IMR-90 (cell line): ENCODE data around the gene SEL1L3. TPM values are rescaled to one million over a fixed set of nuclear protein-coding genes. Genes with fewer than 3 reads are reported as not detected.

Experiments
- ATAC-seq: fragments of 200-7000 bp; cut with Tn5 transposase; 2 replicates; pipeline ENCODE4 v1.9.1; 2020; ENCODE audit warnings: low read depth, mild to moderate bottlenecking, moderate library complexity
- BruUV-seq: library from RNA; stranded (reverse); fragments of 400-500 nt; replicated peaks from 2 replicates; lab custom pipeline; 2021; lab: Mats Ljungman, UMichigan
- CTCF ChIA-PET: fragments of 300-600 bp; formaldehyde crosslinking; extraction: SDS; loops from one replicate; lab custom pipeline; 2021; ENCODE audit warnings: antibody characterized with exemption; lab: Yijun Ruan, JAX
- POLR2A ChIA-PET: fragments of 300-600 bp; sonication (Branson Sonifier 250); formaldehyde crosslinking; loops from one replicate; lab custom pipeline; 2022; ENCODE audit warnings: antibody characterized with exemption; ENCODE audit not compliant: unreplicated experiment; lab: Charles Lee
- DNase-seq: peaks from one replicate; pipeline ENCODE4 v3.0.0; 2013
- H2AFZ ChIP-seq: replicated peaks from 2 replicates; pipeline ENCODE3; 2013; ENCODE audit warnings: low read length, mild to moderate bottlenecking; ENCODE audit not compliant: poor library complexity
- H2AK5ac ChIP-seq: 2 replicates; pipeline ENCODE4 v1.6.1; 2013; ENCODE audit warnings: low read depth, low read length, inconsistent platforms
- H2AK9ac ChIP-seq: replicated peaks from 2 replicates; pipeline ENCODE3; 2013; ENCODE audit warnings: mild to moderate bottlenecking, low read depth, low read length, moderate library complexity; ENCODE audit not compliant: poor library complexity
- H2BK120ac ChIP-seq: 2 replicates; pipeline ENCODE4 v1.6.1; 2013; ENCODE audit warnings: low read depth, low read length, inconsistent platforms
- H2BK15ac ChIP-seq: 3 replicates; pipeline ENCODE4 v1.6.1; 2013; ENCODE audit warnings: low read depth, low read length, inconsistent platforms
- H2BK20ac ChIP-seq: 2 replicates; pipeline ENCODE4 v1.6.1; 2013; ENCODE audit warnings: low read depth, mild to moderate bottlenecking, inconsistent platforms, low read length, moderate library complexity
- H2BK5ac ChIP-seq: 2 replicates; pipeline ENCODE4 v1.6.1; 2013; ENCODE audit warnings: mild to moderate bottlenecking, low read depth, low read length, inconsistent platforms; ENCODE audit not compliant: poor library complexity, severe bottlenecking
- H3K14ac ChIP-seq: replicated peaks from 2 replicates; pipeline ENCODE4 v1.6.1; 2013; ENCODE audit warnings: low read depth, low read length, inconsistent platforms
- H3K18ac ChIP-seq: 2 replicates; pipeline ENCODE4 v1.6.1; 2013; ENCODE audit warnings: low read depth, low read length, control low read depth
- H3K23ac ChIP-seq: 2 replicates; pipeline ENCODE4 v1.6.1; 2013; ENCODE audit warnings: low read depth, low read length, inconsistent platforms
- H3K27ac ChIP-seq: 2 replicates; pipeline ENCODE4 v1.5.1; 2013; ENCODE audit warnings: mild to moderate bottlenecking, control low read depth, low read length; ENCODE audit not compliant: insufficient read depth
- H3K27me3 ChIP-seq: 2 replicates; pipeline ENCODE4 v1.6.1; 2013; ENCODE audit warnings: low read length; ENCODE audit not compliant: control insufficient read depth, insufficient read depth
- H3K36me3 ChIP-seq: 2 replicates; pipeline ENCODE4 v1.6.1; 2013; ENCODE audit warnings: low read length, mixed read lengths; ENCODE audit not compliant: control insufficient read depth, insufficient read depth
- H3K4ac ChIP-seq: 2 replicates; pipeline ENCODE4 v1.6.1; 2013; ENCODE audit warnings: low read depth, low read length, inconsistent platforms
- H3K4me1 ChIP-seq: 2 replicates; pipeline ENCODE4 v1.6.1; 2013; ENCODE audit warnings: low read length, mixed read lengths; ENCODE audit not compliant: control insufficient read depth, insufficient read depth
- H3K4me2 ChIP-seq: 2 replicates; pipeline ENCODE4 v1.6.1; 2013; ENCODE audit warnings: low read depth, mild to moderate bottlenecking, control low read depth, low read length, moderate library complexity
- H3K4me3 ChIP-seq: 2 replicates; pipeline ENCODE4 v1.5.1; 2013; ENCODE audit warnings: low read depth, mild to moderate bottlenecking, control low read depth, low read length, moderate library complexity; ENCODE audit not compliant: insufficient read depth
- H3K56ac ChIP-seq: 2 replicates; pipeline ENCODE4 v1.6.1; 2013; ENCODE audit warnings: low read length, inconsistent platforms; ENCODE audit not compliant: insufficient read depth; ENCODE audit errors: extremely low read depth
- H3K79me1 ChIP-seq, 2 experiments: 2 replicates each; pipeline ENCODE4 v1.6.1; 2013; ENCODE audit warnings: low read length in 2 of 2, inconsistent platforms in 1 of 2, low read depth in 1 of 2
- H3K9ac ChIP-seq: 2 replicates; pipeline ENCODE4 v1.6.1; 2013; ENCODE audit warnings: low read depth, low read length, control low read depth
- H3K9me1 ChIP-seq: 2 replicates; pipeline ENCODE4 v1.6.1; 2013; ENCODE audit warnings: low read length, inconsistent platforms; ENCODE audit not compliant: insufficient read depth
- H3K9me3 ChIP-seq: 2 replicates; pipeline ENCODE4 v1.6.1; 2013; ENCODE audit warnings: low read length; ENCODE audit not compliant: control insufficient read depth, insufficient read depth
- H4K20me1 ChIP-seq: 2 replicates; pipeline ENCODE4 v1.6.1; 2013; ENCODE audit warnings: low read length, inconsistent platforms; ENCODE audit not compliant: insufficient read depth
- H4K5ac ChIP-seq: 2 replicates; pipeline ENCODE4 v1.6.1; 2013; ENCODE audit warnings: mild to moderate bottlenecking, low read depth, low read length, control low read depth
- H4K8ac ChIP-seq, 2 experiments: 2 replicates each; pipeline ENCODE4 v1.6.1; 2013; ENCODE audit warnings: low read depth in 2 of 2, low read length in 2 of 2, control low read depth in 1 of 2, inconsistent platforms in 1 of 2
- H4K91ac ChIP-seq: 2 replicates; pipeline ENCODE4 v1.6.1; 2013; ENCODE audit warnings: low read depth, low read length, inconsistent platforms; ENCODE audit not compliant: insufficient read depth
- BHLHE40 ChIP-seq: fragments of 150-350 bp; IDR thresholded peaks from 2 replicates; pipeline ENCODE4 v1.6.1; 2016; ENCODE audit warnings: mild to moderate bottlenecking, low read depth, low read length
- CEBPB ChIP-seq: IDR thresholded peaks from 2 replicates; pipeline ENCODE4 v1.6.1; 2012; ENCODE audit warnings: low read depth, low read length, improper control_type of control experiment
- CHD1 ChIP-seq: IDR thresholded peaks from 2 replicates; pipeline ENCODE4 v1.6.1; 2012; ENCODE audit warnings: low read depth, low read length, improper control_type of control experiment
- CTCF ChIP-seq: conservative IDR thresholded peaks from 2 replicates; pipeline ENCODE4 v1.5.1; 2012; ENCODE audit warnings: mild to moderate bottlenecking, low read depth, low read length, improper control_type of control experiment
- ELK1 ChIP-seq: fragments of 150-350 bp; IDR thresholded peaks from 2 replicates; pipeline ENCODE4 v1.6.1; 2016; ENCODE audit warnings: low read depth, mild to moderate bottlenecking, low read length, moderate library complexity, borderline replicate concordance
- FOS ChIP-seq: fragments of 150-350 bp; IDR thresholded peaks from 2 replicates; pipeline ENCODE4 v1.6.1; 2016; ENCODE audit warnings: low read depth, low read length
- MAFK ChIP-seq: IDR thresholded peaks from 2 replicates; pipeline ENCODE4 v1.6.1; 2012; ENCODE audit warnings: low read depth, low read length, improper control_type of control experiment
- MAZ ChIP-seq: IDR thresholded peaks from 2 replicates; pipeline ENCODE4 v1.6.1; 2012; ENCODE audit warnings: low read depth, mild to moderate bottlenecking, low read length, improper control_type of control experiment, moderate library complexity, borderline replicate concordance
- MXI1 ChIP-seq: IDR thresholded peaks from 2 replicates; pipeline ENCODE4 v1.6.1; 2012; ENCODE audit warnings: low read depth, mild to moderate bottlenecking, low read length, moderate library complexity, borderline replicate concordance
- NFE2L2 ChIP-seq: fragments of 150-350 bp; IDR thresholded peaks from 2 replicates; pipeline ENCODE4 v1.6.1; 2016; ENCODE audit warnings: low read depth, mild to moderate bottlenecking, low read length
- POLR2A ChIP-seq: IDR thresholded peaks from 2 replicates; pipeline ENCODE4 v1.6.1; 2012; ENCODE audit warnings: mild to moderate bottlenecking, low read depth, low read length
- RCOR1 ChIP-seq: IDR thresholded peaks from 2 replicates; pipeline ENCODE4 v1.6.1; 2012; ENCODE audit warnings: mild to moderate bottlenecking, low read length, improper control_type of control experiment; ENCODE audit not compliant: insufficient replicate concordance
- RFX5 ChIP-seq: IDR thresholded peaks from 2 replicates; pipeline ENCODE4 v1.8.0; 2012; ENCODE audit warnings: low read depth, mild to moderate bottlenecking, low read length, moderate library complexity
- SMC3 ChIP-seq: fragments of 150-350 bp; IDR thresholded peaks from 2 replicates; pipeline ENCODE4 v1.6.1; 2016; ENCODE audit warnings: low read depth, mild to moderate bottlenecking, antibody characterized with exemption, low read length, moderate library complexity
- USF2 ChIP-seq: fragments of 150-350 bp; IDR thresholded peaks from 2 replicates; pipeline ENCODE4 v1.6.1; 2017; ENCODE audit warnings: mild to moderate bottlenecking, antibody characterized with exemption, low read length, low read depth
- WGBS, 2 experiments: methylation state at CpG; one replicate each; pipeline versions ENCODE4 v1.1.5 to v1.1.7; 2013; ENCODE audit warnings: missing lambda C conversion rate in 2 of 2; ENCODE audit not compliant: insufficient read length in 1 of 2; ENCODE audit errors: extremely low coverage in 2 of 2; 5-methylcytosine and 5-hydroxymethylcytosine counted together
- dilution Hi-C: fragments of 300-500 bp; cut with HindIII; formaldehyde crosslinking; loops from one replicate; pipeline ENCODE4 v1.14.3; 2018; ENCODE audit warnings: low sequenced_read_pairs; ENCODE audit not compliant: unreplicated experiment
- in situ Hi-C: fragments of 300-500 bp; cut with MboI; formaldehyde crosslinking; loops from 3 replicates; pipeline ENCODE4 v1.14.3; 2019; ENCODE audit warnings: low sequenced_read_pairs, inconsistent platforms, mixed read lengths
- intact Hi-C: fragments of 100-400 bp; cut with micrococcal nuclease; formaldehyde crosslinking; loops from 2 replicates; pipeline ENCODE4 v1.10.0; 2022
- polyA plus RNA-seq, 3 experiments: library from polyadenylated mRNA; depleted of rRNA; stranded (reverse); fragments of >200 nt; gene quantifications; 2 replicates each; pipeline ENCODE4 v1.2.3, GENCODE V29; 2012; ENCODE audit warnings: low replicate concordance in 1 of 3
- total RNA-seq: library from RNA; depleted of rRNA; stranded (reverse); fragments of >200 nt; gene quantifications from 2 replicates; pipeline ENCODE4 v1.2.3, GENCODE V29; 2012

Gene SEL1L3
- total and polyA plus RNA-seq, 2 of the 4 experiments (the other 2 are of a cell fraction) = 16.4 to 43.7 TPM

GRCh38 chr4:25755911-25756310 is 106.9 kb downstream of the SEL1L3 start:
- Histone ChIP-seq H3K9me1 (no peaks in the 10 kb centered on the region), H2AK5ac (no peak overlapping the region), H3K4me1 (peaks cover 2% of the 10 kb centered on the region; the same call in 1 of the 2 replicates), H4K91ac (no peak overlapping the region), H3K4me2 (no peak overlapping the region), H2BK20ac (no peak overlapping the region), H3K18ac (no peak overlapping the region), H4K20me1 (no peaks in the 10 kb centered on the region), H3K14ac (no peak overlapping the region), H2BK120ac (no peak overlapping the region), H3K27ac (no peak overlapping the region), H3K79me1 (no peaks in the 10 kb centered on the region), H3K36me3 (0 out of 2 replicates have a peak, but pooled peaks cover 4% of the 10 kb centered on the region), H3K9ac (no peak overlapping the region), H4K5ac (no peak overlapping the region), H3K4me3 (no peak overlapping the region), H3K56ac (no peak overlapping the region), H4K8ac (no peak overlapping the region), H3K23ac (no peak overlapping the region), H3K9me3 (no peaks in the 10 kb centered on the region), H2BK5ac (no peak overlapping the region), H2AK9ac (no peak overlapping the region), H2AFZ (no peak overlapping the region), H3K27me3 (no peaks in the 10 kb centered on the region), H2BK15ac (no peak overlapping the region), H3K4ac (no peak overlapping the region)
- WGBS, 2 experiments = 100% methylated on average over 1 of the region's 9 CpGs; no CpG with 5 or more reads in 1 of the 2 experiments
- in situ Hi-C loops = no loop called here
- DNase-seq = no peak
- TF ChIP-seq CHD1 (no peak), NFE2L2 (no peak), USF2 (no peak), MAZ (no peak), MAFK (no peak), CEBPB (no peak), SMC3 (no peak), ELK1 (no peak), RCOR1 (no peak), RFX5 (no peak), POLR2A (no peak), FOS (no peak), CTCF (no peak), MXI1 (no peak), BHLHE40 (no peak)
- ChIA-PET CTCF (interaction anchor here (1.4 to 1.7 kb wide), 2 partner anchors 12 to 316 kb away, joined by 4 to 8 read pairs; no protein-coding TSS in a partner anchor), POLR2A (no interaction called here)
- BruUV-seq = no TSS peak
- dilution Hi-C loops = no loop called here
- ATAC-seq = no peak
- intact Hi-C loops = no loop called here
